ENCODE measurements around the gene SUPT20HL1. TPM values are rescaled to one million over a fixed set of nuclear protein-coding genes. Genes with fewer than 3 reads are reported as not detected.

The SUPT20HL1 gene
- total RNA-seq, 1 experiment from 2014 or later = not detected

- 0 out of 2 replicates have a peak overlapping the region, but pooled peaks have one; percentile 16 for H3K4me3 Mint-ChIP-seq
These were observed 27.3 kb downstream of the SUPT20HL1 start for GRCh38 chrX:24387724-24388123.

GRCh38 chrX:24391389-24391788 lies 30.9 kb downstream of the SUPT20HL1 start:
- ChIA-PET POLR2A (no interaction called here), CTCF (no interaction called here)
- Mint-ChIP-seq H3K36me3 (0 out of 2 replicates have a peak, but pooled peaks cover 2% of the 10 kb centered on the region), H3K27ac (no peak overlapping the region), H3K4me3 (no peak overlapping the region), H3K9me3 (no peaks in the 10 kb centered on the region), H3K4me1 (peaks cover 45% of the 10 kb centered on the region), H3K27me3 (ENCODE audit: low read depth) (no peaks in the 10 kb centered on the region)
- ATAC-seq = no peak
- DNase-seq (ENCODE audit: low spot score) = no peak
- TF ChIP-seq ZSCAN18 (CRISPR knock-in tag; IDR thresholded peaks at IDR 0.05) = no peak
- no peak for TF ChIP-seq GRHL2 (CRISPR knock-in tag; IDR thresholded peaks at IDR 0.05; ENCODE audit: insufficient replicate concordance, severe bottlenecking)
- TF ChIP-seq ERG (CRISPR knock-in tag; IDR thresholded peaks at IDR 0.05) = no peak
- no peak for TF ChIP-seq ESRRA (CRISPR knock-in tag; IDR thresholded peaks at IDR 0.05; ENCODE audit: borderline replicate concordance)
- TF ChIP-seq ZNF671 (CRISPR knock-in tag; IDR thresholded peaks at IDR 0.05) = no peak

More at GRCh38 chrX:24387724-24388123, 27.3 kb downstream of the SUPT20HL1 start:
- Mint-ChIP-seq H3K4me1 (peaks cover 55% of the 10 kb centered on the region), H3K27ac (peak overlapping the region; percentile 93), H3K27me3 (ENCODE audit: low read depth) (no peaks in the 10 kb centered on the region), H3K9me3 (no peaks in the 10 kb centered on the region), H3K36me3 (0 out of 2 replicates have a peak, but pooled peaks cover 2% of the 10 kb centered on the region)
- ATAC-seq = peak; percentile 91
- DNase-seq (ENCODE audit: low spot score) = no peak
- no peak for TF ChIP-seq MYBL2 (CRISPR knock-in tag; IDR thresholded peaks at IDR 0.05)
- no peak for TF ChIP-seq SMAD4 (CRISPR knock-in tag; IDR thresholded peaks at IDR 0.05)
- no peak for TF ChIP-seq SMAD3 (CRISPR knock-in tag; IDR thresholded peaks at IDR 0.05; ENCODE audit: borderline replicate concordance)
- TF ChIP-seq STAT6 (CRISPR knock-in tag; conservative IDR thresholded peaks at IDR 0.05; ENCODE audit: low read depth) = no peak
- TF ChIP-seq ZNF423 (CRISPR knock-in tag; IDR thresholded peaks at IDR 0.05) = no peak
- TF ChIP-seq NFATC4 (CRISPR knock-in tag; IDR thresholded peaks at IDR 0.05) = no peak
- TF ChIP-seq USF1 (CRISPR knock-in tag; IDR thresholded peaks at IDR 0.05) = no peak
- TF ChIP-seq ZNF138 (CRISPR knock-in tag; conservative IDR thresholded peaks at IDR 0.05) = no peak
- no peak for TF ChIP-seq TEAD4 (CRISPR knock-in tag; IDR thresholded peaks at IDR 0.05)
- no peak for TF ChIP-seq ATF2 (CRISPR knock-in tag; IDR thresholded peaks at IDR 0.05; ENCODE audit: borderline replicate concordance, low read depth)
- TF ChIP-seq JAZF1 (CRISPR knock-in tag; IDR thresholded peaks at IDR 0.05) = no peak
- ChIA-PET POLR2A (interaction anchor here (1.4 kb wide), 1 partner anchor 17 kb away, joined by 7 read pairs; no protein-coding TSS in a partner anchor), CTCF (interaction anchor here (1.4 to 5.1 kb wide), 2 partner anchors 17 to 93 kb away, joined by 6 to 39 read pairs; no protein-coding TSS in a partner anchor)
